ENCODE measurements around the gene AXL.

The AXL gene

GRCh38 chr19:41299046-41299754 is 80.2 kb downstream of the AXL start:
- no peak overlapping the region for H3K4me3 Mint-ChIP-seq
- H3K9me3 Mint-ChIP-seq = no peaks in the 10 kb centered on the region
- peak overlapping the region; percentile 78 for H3K27ac Mint-ChIP-seq
- H3K36me3 Mint-ChIP-seq (ENCODE audit: low read depth) = peaks cover 81% of the 10 kb centered on the region
- no peaks in the 10 kb centered on the region for H3K27me3 Mint-ChIP-seq (ENCODE audit: low read depth)
- peaks cover 71% of the 10 kb centered on the region for H3K4me1 Mint-ChIP-seq (ENCODE audit: low read depth)

- Mint-ChIP-seq H3K27me3 (ENCODE audit: low read depth) (no peaks in the 10 kb centered on the region), H3K9me3 (no peaks in the 10 kb centered on the region), H3K27ac (peak overlapping the region; percentile 78), H3K4me1 (ENCODE audit: low read depth) (peaks cover 75% of the 10 kb centered on the region), H3K36me3 (ENCODE audit: low read depth) (peaks cover 81% of the 10 kb centered on the region), H3K4me3 (no peak overlapping the region)
Measured at GRCh38 chr19:41299755-41300089, 80.7 kb downstream of the AXL start.

- H3K4me3 Mint-ChIP-seq = no peak overlapping the region
- H3K4me1 Mint-ChIP-seq (ENCODE audit: low read depth) = peaks cover 81% of the 10 kb centered on the region
- peaks cover 81% of the 10 kb centered on the region for H3K36me3 Mint-ChIP-seq (ENCODE audit: low read depth)
- H3K27ac Mint-ChIP-seq = peak overlapping the region; percentile 78
- no peaks in the 10 kb centered on the region for H3K9me3 Mint-ChIP-seq
- H3K27me3 Mint-ChIP-seq (ENCODE audit: low read depth) = no peaks in the 10 kb centered on the region
Measured at GRCh38 chr19:41300555-41300954, 81.5 kb downstream of the AXL start.

GRCh38 chr19:41302624-41303351 is 83.8 kb downstream of the AXL start:
- H3K27ac Mint-ChIP-seq = peak overlapping the region; percentile 95
- H3K4me3 Mint-ChIP-seq = peak overlapping the region; percentile 77
- H3K4me1 Mint-ChIP-seq (ENCODE audit: low read depth) = peaks cover 78% of the 10 kb centered on the region
- H3K27me3 Mint-ChIP-seq (ENCODE audit: low read depth) = no peaks in the 10 kb centered on the region
- H3K36me3 Mint-ChIP-seq (ENCODE audit: low read depth) = peaks cover 76% of the 10 kb centered on the region
- no peaks in the 10 kb centered on the region for H3K9me3 Mint-ChIP-seq

- Mint-ChIP-seq H3K27me3 (ENCODE audit: low read depth) (no peaks in the 10 kb centered on the region), H3K27ac (peak overlapping the region; percentile 95), H3K4me3 (peak overlapping the region; percentile 77), H3K9me3 (no peaks in the 10 kb centered on the region), H3K36me3 (ENCODE audit: low read depth) (peaks cover 77% of the 10 kb centered on the region), H3K4me1 (ENCODE audit: low read depth) (peaks cover 80% of the 10 kb centered on the region)
Measured at GRCh38 chr19:41303954-41304353, 84.9 kb downstream of the AXL start.

GRCh38 chr19:41304706-41305483 is 85.9 kb downstream of the AXL start:
- Mint-ChIP-seq H3K36me3 (ENCODE audit: low read depth) (peaks cover 70% of the 10 kb centered on the region), H3K27me3 (ENCODE audit: low read depth) (no peaks in the 10 kb centered on the region), H3K9me3 (no peaks in the 10 kb centered on the region), H3K27ac (peak overlapping the region; percentile 95), H3K4me1 (ENCODE audit: low read depth) (peaks cover 76% of the 10 kb centered on the region), H3K4me3 (peak overlapping the region; percentile 75)

- Mint-ChIP-seq H3K36me3 (ENCODE audit: low read depth) (peaks cover 63% of the 10 kb centered on the region), H3K27me3 (ENCODE audit: low read depth) (no peaks in the 10 kb centered on the region), H3K9me3 (no peaks in the 10 kb centered on the region), H3K4me1 (ENCODE audit: low read depth) (peaks cover 72% of the 10 kb centered on the region), H3K4me3 (peak overlapping the region; percentile 80), H3K27ac (peak overlapping the region; percentile 93)
Measured at GRCh38 chr19:41305927-41306793, 87.1 kb downstream of the AXL start.

GRCh38 chr19:41307090-41307875 is 88.3 kb downstream of the AXL start:
- H3K4me3 Mint-ChIP-seq = peak overlapping the region; percentile 80
- H3K9me3 Mint-ChIP-seq = no peaks in the 10 kb centered on the region
- peak overlapping the region; percentile 93 for H3K27ac Mint-ChIP-seq
- peaks cover 69% of the 10 kb centered on the region for H3K4me1 Mint-ChIP-seq (ENCODE audit: low read depth)
- no peaks in the 10 kb centered on the region for H3K27me3 Mint-ChIP-seq (ENCODE audit: low read depth)
- H3K36me3 Mint-ChIP-seq (ENCODE audit: low read depth) = peaks cover 57% of the 10 kb centered on the region

GRCh38 chr19:41307954-41308449 is 89.0 kb downstream of the AXL start:
- peak overlapping the region; percentile 93 for H3K27ac Mint-ChIP-seq
- no peaks in the 10 kb centered on the region for H3K9me3 Mint-ChIP-seq
- H3K4me1 Mint-ChIP-seq (ENCODE audit: low read depth) = peaks cover 66% of the 10 kb centered on the region
- H3K27me3 Mint-ChIP-seq (ENCODE audit: low read depth) = no peaks in the 10 kb centered on the region
- H3K36me3 Mint-ChIP-seq (ENCODE audit: low read depth) = peaks cover 53% of the 10 kb centered on the region
- H3K4me3 Mint-ChIP-seq = peak overlapping the region; percentile 98

GRCh38 chr19:41308450-41309179 is 89.6 kb downstream of the AXL start:
- Mint-ChIP-seq H3K27me3 (ENCODE audit: low read depth) (no peaks in the 10 kb centered on the region), H3K9me3 (no peaks in the 10 kb centered on the region), H3K27ac (peak overlapping the region; percentile 93), H3K36me3 (ENCODE audit: low read depth) (peaks cover 55% of the 10 kb centered on the region), H3K4me3 (peak overlapping the region; percentile 98), H3K4me1 (ENCODE audit: low read depth) (peaks cover 68% of the 10 kb centered on the region)

GRCh38 chr19:41309180-41310032 is 90.4 kb downstream of the AXL start:
- Mint-ChIP-seq H3K27me3 (ENCODE audit: low read depth) (no peaks in the 10 kb centered on the region), H3K27ac (peak overlapping the region; percentile 93), H3K9me3 (no peaks in the 10 kb centered on the region), H3K36me3 (ENCODE audit: low read depth) (peaks cover 49% of the 10 kb centered on the region), H3K4me3 (peak overlapping the region; percentile 98), H3K4me1 (ENCODE audit: low read depth) (peaks cover 60% of the 10 kb centered on the region)

All from T-helper 1 cell treated with Interleukin-12 subunit alpha and Interleukin-12 subunit beta and Interleukin-4 antibody, amounts not matched to agents 30 μg/mL and 1 μg/mL, for 36 hours (primary cell).